ENCODE results near the gene NAGPA.

The NAGPA gene

GRCh38 chr16:5066511-5066910, 32.8 kb upstream of the NAGPA start:
- Histone ChIP-seq H3K9me2 (ENCODE audit: low read depth, low read length) (no peaks in the 10 kb centered on the region), H3K79me2 (ENCODE audit: insufficient read depth, low read length) (no peaks in the 10 kb centered on the region), H3K4me1 (ENCODE audit: insufficient read depth, low read length, severe bottlenecking) (peaks cover 5% of the 10 kb centered on the region), H3K36me3 (ENCODE audit: insufficient read depth, low read length) (no peaks in the 10 kb centered on the region), H3F3A (ENCODE audit: insufficient read depth, low read length) (no peaks in the 10 kb centered on the region), H3K9ac (ENCODE audit: low read length) (no peak overlapping the region), H3K4me3 (ENCODE audit: low read depth, low read length, poor library complexity, severe bottlenecking) (no peak overlapping the region), H2AFZ (ENCODE audit: low read length) (no peak overlapping the region), H3K4me2 (ENCODE audit: low read length) (no peak overlapping the region), H3K9me3 (ENCODE audit: low read length) (no peaks in the 10 kb centered on the region), H4K20me1 (ENCODE audit: insufficient read depth, low read length) (no peaks in the 10 kb centered on the region), H3K27ac (ENCODE audit: low read depth, low read length, poor library complexity, severe bottlenecking) (no peak overlapping the region), H3K27me3 (ENCODE audit: insufficient read depth, low read length) (no peaks in the 10 kb centered on the region)
- TF ChIP-seq CTCF (IDR thresholded peaks at IDR 0.05; ENCODE audit: low read length) (no peak), EZH2 (IDR thresholded peaks at IDR 0.05; ENCODE audit: borderline replicate concordance, low read length) (no peak)

- H3K79me2 ChIP-seq (ENCODE audit: insufficient read depth, low read length): no peaks in the 10 kb centered on the region
- H3K4me2 ChIP-seq (ENCODE audit: low read length): no peak within 1 kb of the TSS
- H3K27ac ChIP-seq (ENCODE audit: low read depth, low read length, poor library complexity, severe bottlenecking): no peak within 1 kb of the TSS
- H4K20me1 ChIP-seq (ENCODE audit: insufficient read depth, low read length): no peaks in the 10 kb centered on the region
- no peak within 1 kb of the TSS for H3K9ac ChIP-seq (ENCODE audit: low read length)
- no peaks in the 10 kb centered on the region for H3K9me2 ChIP-seq (ENCODE audit: low read depth, low read length)
- no peak for TF ChIP-seq EZH2 (IDR thresholded peaks at IDR 0.05; ENCODE audit: borderline replicate concordance, low read length)
- TF ChIP-seq CTCF (IDR thresholded peaks at IDR 0.05; ENCODE audit: low read length): no peak
- H3K4me3 ChIP-seq (ENCODE audit: low read depth, low read length, poor library complexity, severe bottlenecking): no peak within 1 kb of the TSS
- H3K27me3 ChIP-seq (ENCODE audit: insufficient read depth, low read length): no peaks in the 10 kb centered on the region
- no peaks in the 10 kb centered on the region for H3F3A ChIP-seq (ENCODE audit: insufficient read depth, low read length)
- H3K4me1 ChIP-seq (ENCODE audit: insufficient read depth, low read length, severe bottlenecking): no peaks in the 10 kb centered on the region
- no peak within 1 kb of the TSS for H2AFZ ChIP-seq (ENCODE audit: low read length)
- no peaks in the 10 kb centered on the region for H3K36me3 ChIP-seq (ENCODE audit: insufficient read depth, low read length)
- H3K9me3 ChIP-seq (ENCODE audit: low read length): no peaks in the 10 kb centered on the region
Observed at GRCh38 chr16:5065813-5066212, 32.1 kb upstream of the NAGPA start, which contains the start of gene C16orf89. C16orf89 (minus strand) TSS chr16:5065956; CDS start chr16:5065908, 48 bp downstream.

- H3K4me2 ChIP-seq (ENCODE audit: low read length): no peak overlapping the region
- H3K9ac ChIP-seq (ENCODE audit: low read length): no peak overlapping the region
- H3K27ac ChIP-seq (ENCODE audit: low read depth, low read length, poor library complexity, severe bottlenecking): no peak overlapping the region
- no peaks in the 10 kb centered on the region for H3K36me3 ChIP-seq (ENCODE audit: insufficient read depth, low read length)
- no peaks in the 10 kb centered on the region for H3F3A ChIP-seq (ENCODE audit: insufficient read depth, low read length)
- H3K9me3 ChIP-seq (ENCODE audit: low read length): no peaks in the 10 kb centered on the region
- H2AFZ ChIP-seq (ENCODE audit: low read length): no peak overlapping the region
- no peaks in the 10 kb centered on the region for H3K9me2 ChIP-seq (ENCODE audit: low read depth, low read length)
- no peaks in the 10 kb centered on the region for H3K27me3 ChIP-seq (ENCODE audit: insufficient read depth, low read length)
- H4K20me1 ChIP-seq (ENCODE audit: insufficient read depth, low read length): no peaks in the 10 kb centered on the region
- no peak for TF ChIP-seq EZH2 (IDR thresholded peaks at IDR 0.05; ENCODE audit: borderline replicate concordance, low read length)
- TF ChIP-seq CTCF (IDR thresholded peaks at IDR 0.05; ENCODE audit: low read length): no peak
- H3K79me2 ChIP-seq (ENCODE audit: insufficient read depth, low read length): no peaks in the 10 kb centered on the region
- H3K4me1 ChIP-seq (ENCODE audit: insufficient read depth, low read length, severe bottlenecking): no peaks in the 10 kb centered on the region
- no peak overlapping the region for H3K4me3 ChIP-seq (ENCODE audit: low read depth, low read length, poor library complexity, severe bottlenecking)
Observed at GRCh38 chr16:5065326-5065725, 31.6 kb upstream of the NAGPA start.

Data from OCI-LY1 (cell line).